GM18870 (cell line): Measurements from ENCODE around the gene HS3ST4.

Experiments
- ATAC-seq: cut with Tn5 transposase; IDR thresholded peaks from one replicate; pipeline ENCODE4 v1.9.1; 2021; ENCODE audit warnings: moderate library complexity; ENCODE audit not compliant: unreplicated experiment

Gene HS3ST4

GRCh38 chr16:25888868-25889267, 197.1 kb downstream of the HS3ST4 start:
- no peak for ATAC-seq

GRCh38 chr16:25893332-25893731, 201.6 kb downstream of the HS3ST4 start:
- no peak for ATAC-seq

GRCh38 chr16:25894093-25894492, 202.3 kb downstream of the HS3ST4 start:
- no peak for ATAC-seq

GRCh38 chr16:25895380-25895779, 203.6 kb downstream of the HS3ST4 start:
- ATAC-seq: no peak

GRCh38 chr16:25896411-25896810, 204.7 kb downstream of the HS3ST4 start:
- no peak for ATAC-seq

- no peak for ATAC-seq
These were observed 205.9 kb downstream of the HS3ST4 start for GRCh38 chr16:25897702-25898101.

GRCh38 chr16:25905810-25906209, 214.1 kb downstream of the HS3ST4 start:
- no peak for ATAC-seq

GRCh38 chr16:25910971-25911370, 219.2 kb downstream of the HS3ST4 start:
- no peak for ATAC-seq

GRCh38 chr16:25912321-25912720, 220.6 kb downstream of the HS3ST4 start:
- no peak for ATAC-seq

- ATAC-seq: no peak
These were observed 222.7 kb downstream of the HS3ST4 start for GRCh38 chr16:25914357-25914962.

GRCh38 chr16:25916037-25916436, 224.3 kb downstream of the HS3ST4 start:
- no peak for ATAC-seq

- ATAC-seq: no peak
These were observed 230.7 kb downstream of the HS3ST4 start for GRCh38 chr16:25922438-25922837.

GRCh38 chr16:25925421-25925820, 233.7 kb downstream of the HS3ST4 start:
- no peak for ATAC-seq

- ATAC-seq: no peak
These were observed 239.8 kb downstream of the HS3ST4 start for GRCh38 chr16:25931473-25932035.

GRCh38 chr16:25941800-25942499, 250.2 kb downstream of the HS3ST4 start:
- ATAC-seq: no peak

GRCh38 chr16:25950586-25951281, 259.0 kb downstream of the HS3ST4 start:
- no peak for ATAC-seq

- no peak for ATAC-seq
These were observed 260.2 kb downstream of the HS3ST4 start for GRCh38 chr16:25951999-25952398.

GRCh38 chr16:25952983-25953382, 261.2 kb downstream of the HS3ST4 start:
- ATAC-seq: no peak

GRCh38 chr16:25957707-25958106, 265.9 kb downstream of the HS3ST4 start:
- ATAC-seq: no peak

- ATAC-seq: no peak
These were observed 267.5 kb downstream of the HS3ST4 start for GRCh38 chr16:25959221-25959620.

GRCh38 chr16:25966172-25967097, 274.7 kb downstream of the HS3ST4 start:
- ATAC-seq: peak; percentile 96
